Measurements from ENCODE around the gene TRMO.
"Not testable (repeated sequence)": the region's sequence is repeated elsewhere in the genome, so short reads cannot be mapped to it uniquely, and the experiment has no call there.

Gene TRMO, protein sequence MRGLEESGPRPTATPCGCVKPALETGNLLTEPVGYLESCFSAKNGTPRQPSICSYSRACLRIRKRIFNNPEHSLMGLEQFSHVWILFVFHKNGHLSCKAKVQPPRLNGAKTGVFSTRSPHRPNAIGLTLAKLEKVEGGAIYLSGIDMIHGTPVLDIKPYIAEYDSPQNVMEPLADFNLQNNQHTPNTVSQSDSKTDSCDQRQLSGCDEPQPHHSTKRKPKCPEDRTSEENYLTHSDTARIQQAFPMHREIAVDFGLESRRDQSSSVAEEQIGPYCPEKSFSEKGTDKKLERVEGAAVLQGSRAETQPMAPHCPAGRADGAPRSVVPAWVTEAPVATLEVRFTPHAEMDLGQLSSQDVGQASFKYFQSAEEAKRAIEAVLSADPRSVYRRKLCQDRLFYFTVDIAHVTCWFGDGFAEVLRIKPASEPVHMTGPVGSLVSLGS

DNA sequence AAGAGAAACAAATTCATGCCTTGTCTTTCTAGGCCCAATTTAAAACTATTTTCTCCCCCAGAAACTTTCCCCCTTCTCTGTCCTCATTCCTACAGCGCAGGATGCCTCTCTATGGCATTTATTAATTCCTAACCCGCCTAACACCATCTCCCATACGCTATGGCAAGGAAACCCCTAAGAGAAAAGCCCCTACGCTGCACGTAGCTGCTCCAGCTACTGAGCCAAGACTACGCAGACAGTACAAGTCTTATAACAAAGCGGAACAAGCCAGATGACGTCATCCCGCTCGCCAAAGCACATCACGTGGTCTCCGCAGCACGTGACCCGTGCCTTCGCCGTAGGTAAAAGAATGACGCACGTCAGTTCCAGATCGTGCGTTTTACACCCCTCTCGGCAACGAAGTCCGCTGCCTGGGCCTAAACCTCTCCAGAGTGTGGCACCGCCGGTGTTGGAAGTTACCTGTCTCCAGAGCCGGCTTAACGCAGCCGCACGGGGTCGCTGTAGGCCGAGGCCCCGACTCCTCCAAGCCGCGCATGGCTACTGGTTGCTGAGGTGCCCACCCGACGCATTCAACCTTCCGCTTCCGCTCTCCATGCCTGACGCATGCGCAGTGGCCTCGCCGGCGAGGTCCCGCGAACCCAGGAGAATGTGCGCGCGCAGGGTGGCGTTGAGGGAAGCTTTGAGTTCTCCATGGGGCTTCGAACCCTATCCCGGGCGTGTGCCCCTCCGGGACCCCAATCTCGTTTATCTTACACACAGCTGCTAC lies at the start of gene TRMO:
Gene TRMO, minus strand, starts transcription at position 542 of the 766 bp plus-strand sequence. Its CDS starts 7 bp downstream, at position 535.
- peak; percentile 97 for DNase-seq

DNA sequence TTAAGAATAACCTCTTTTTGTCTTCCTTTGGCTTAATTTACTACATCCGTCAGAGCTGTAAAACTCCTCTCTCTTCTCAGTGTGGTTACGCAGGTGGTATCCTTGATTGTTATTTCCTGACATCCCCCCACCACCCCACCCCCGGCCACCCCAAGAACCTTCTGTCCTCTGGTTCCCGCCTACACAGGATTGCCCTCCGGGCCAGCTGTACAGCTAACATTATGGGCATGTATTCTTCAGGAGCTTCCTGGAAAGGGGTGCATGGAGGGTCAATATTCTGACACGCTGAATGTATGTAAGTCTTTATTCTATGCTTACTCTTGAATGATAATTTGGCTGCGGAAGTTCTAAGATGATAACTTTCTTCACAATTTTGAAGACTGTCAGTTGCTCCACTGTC lies 47.9 kb upstream of the TRMO start:
- no peak for DNase-seq

DNA sequence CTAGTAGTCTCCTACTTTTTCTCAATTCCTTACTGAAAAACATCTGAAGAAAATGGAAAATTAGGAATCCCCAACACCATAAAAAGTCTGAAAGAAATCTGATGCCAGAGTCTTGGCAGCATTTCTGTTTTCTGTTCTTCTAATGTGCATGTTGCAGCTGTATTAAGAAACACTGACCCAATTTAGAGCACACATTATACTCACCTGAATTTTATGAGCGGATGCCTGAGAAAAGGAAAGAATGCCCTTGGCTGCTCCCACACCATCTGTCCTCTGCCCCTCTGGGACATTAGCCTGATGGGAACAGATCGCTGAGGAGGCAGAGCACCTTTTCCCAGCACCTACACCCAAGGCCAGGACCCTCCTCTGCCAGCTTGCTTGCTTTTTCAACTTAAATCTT lies 46.7 kb upstream of the TRMO start:
- no peak for DNase-seq

DNA sequence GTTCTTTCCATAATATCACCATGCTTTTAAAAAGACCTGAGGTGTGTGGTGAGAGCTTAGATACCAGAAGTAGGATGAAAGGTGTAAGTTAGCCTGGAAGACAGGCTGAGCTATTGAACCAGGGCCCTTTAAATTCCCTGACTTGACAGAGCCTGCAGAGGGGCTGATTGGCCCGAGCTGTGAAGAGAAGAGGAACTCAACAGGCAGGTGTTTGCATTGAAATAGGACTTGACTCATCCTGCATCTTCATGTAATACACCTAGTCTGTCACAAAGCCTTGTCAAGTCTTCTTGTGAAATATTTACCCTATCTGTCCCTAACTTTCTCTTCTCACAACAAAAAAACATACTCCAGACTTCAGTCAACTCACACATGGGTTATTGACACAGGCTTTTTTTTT lies 44.2 kb upstream of the TRMO start:
- DNase-seq, result no peak

- DNase-seq, result no peak
Observed at GRCh38 chr9:97964901-97965300, 42.6 kb upstream of the TRMO start.

DNA sequence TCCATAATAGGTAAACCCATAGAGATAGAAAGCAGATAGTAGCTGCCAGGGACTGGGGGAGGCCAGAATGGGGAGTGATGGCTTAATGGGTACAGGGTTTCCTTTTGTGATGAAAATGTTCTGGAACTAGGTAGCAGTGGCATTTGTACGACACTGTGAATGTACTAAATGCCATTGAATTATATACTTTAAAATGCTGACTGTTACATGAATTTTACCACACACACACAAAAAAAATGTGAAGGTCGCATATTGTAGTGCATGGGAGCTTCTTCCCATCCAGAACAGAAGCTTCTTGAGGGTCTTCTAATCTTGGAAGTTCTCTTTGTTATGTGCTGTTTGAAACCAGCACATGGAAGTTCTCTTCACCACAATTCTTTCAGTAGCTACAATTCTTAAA lies 40.9 kb upstream of the TRMO start:
- no peak for DNase-seq

- no peak for DNase-seq
Observed at GRCh38 chr9:97962575-97962974, 40.3 kb upstream of the TRMO start.

DNA sequence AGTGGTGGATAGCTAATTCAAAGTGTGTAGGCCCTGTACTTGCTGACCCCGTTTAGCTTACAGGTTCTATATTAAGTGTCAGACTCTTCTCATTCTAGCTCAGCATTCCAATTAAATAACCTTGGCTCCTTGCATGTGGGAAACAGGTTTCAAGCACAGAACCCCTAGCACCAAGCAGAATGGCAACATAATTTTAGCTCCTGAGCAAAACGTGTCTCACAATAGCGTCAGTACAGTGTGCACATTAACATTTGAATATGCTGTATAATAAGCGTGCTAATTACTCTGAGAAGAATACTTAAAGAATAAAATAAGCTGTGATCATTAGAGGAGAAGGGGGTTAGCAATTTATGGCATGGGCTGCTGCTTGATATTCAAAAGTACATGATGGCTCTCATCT lies 39.8 kb upstream of the TRMO start:
- no peak for DNase-seq

- no peak for DNase-seq
Observed at GRCh38 chr9:97961361-97961760, 39.1 kb upstream of the TRMO start.

DNA sequence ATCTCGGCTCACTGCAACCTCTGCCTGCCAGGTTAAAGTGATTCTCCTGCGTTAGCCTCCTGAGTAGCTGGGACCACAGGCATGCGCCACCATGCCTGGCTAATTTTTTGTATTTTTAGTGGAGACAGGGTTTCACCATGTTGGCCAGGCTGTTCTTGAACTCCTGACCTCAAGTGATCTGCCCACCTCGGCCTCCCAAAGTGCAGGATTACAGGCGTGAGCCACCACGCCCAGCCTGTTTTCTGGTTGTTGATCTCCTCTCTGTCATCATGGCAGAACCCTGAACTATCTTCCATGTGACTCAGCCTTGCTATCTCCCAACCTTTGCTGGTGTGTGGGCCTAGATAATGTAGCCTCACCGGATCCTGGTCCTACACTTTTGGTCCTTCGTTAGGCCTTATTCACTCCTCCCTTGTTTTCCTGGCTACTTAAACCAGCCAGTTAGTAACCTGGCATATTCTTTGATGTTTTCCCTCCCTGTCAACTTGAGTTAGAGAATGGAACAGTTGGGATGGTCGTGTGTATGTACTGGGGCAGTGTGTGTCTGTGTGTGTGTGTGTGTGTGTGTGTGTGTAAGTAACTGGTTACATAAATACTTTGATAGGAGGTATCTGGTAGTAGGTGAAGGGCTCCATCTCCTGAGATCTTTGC lies 38.5 kb upstream of the TRMO start:
- DNase-seq, result not testable (repeated sequence)

- DNase-seq, result no peak
Observed at GRCh38 chr9:97959585-97959984, 37.3 kb upstream of the TRMO start.

- DNase-seq, result no peak
Observed at GRCh38 chr9:97958812-97959511, 36.7 kb upstream of the TRMO start.

DNA sequence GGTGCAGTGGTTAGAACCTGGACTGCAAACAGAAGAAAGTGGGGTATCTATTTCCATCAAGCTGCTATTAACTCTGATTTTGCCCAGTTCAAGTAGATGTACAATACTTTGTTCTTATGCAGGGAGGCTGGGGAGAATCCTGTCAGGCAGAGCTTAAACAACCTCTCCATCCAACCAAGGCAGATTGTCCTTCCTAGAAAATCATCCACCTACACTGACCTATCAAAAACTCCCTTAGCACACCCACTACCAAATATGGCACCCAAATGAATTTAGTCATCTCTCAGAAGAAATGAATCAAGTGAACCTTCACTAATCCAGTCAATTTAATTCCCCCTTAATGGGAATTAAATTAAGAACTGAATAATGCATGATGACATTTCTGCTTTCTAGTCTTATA lies 34.0 kb upstream of the TRMO start:
- DNase-seq, result no peak

DNA sequence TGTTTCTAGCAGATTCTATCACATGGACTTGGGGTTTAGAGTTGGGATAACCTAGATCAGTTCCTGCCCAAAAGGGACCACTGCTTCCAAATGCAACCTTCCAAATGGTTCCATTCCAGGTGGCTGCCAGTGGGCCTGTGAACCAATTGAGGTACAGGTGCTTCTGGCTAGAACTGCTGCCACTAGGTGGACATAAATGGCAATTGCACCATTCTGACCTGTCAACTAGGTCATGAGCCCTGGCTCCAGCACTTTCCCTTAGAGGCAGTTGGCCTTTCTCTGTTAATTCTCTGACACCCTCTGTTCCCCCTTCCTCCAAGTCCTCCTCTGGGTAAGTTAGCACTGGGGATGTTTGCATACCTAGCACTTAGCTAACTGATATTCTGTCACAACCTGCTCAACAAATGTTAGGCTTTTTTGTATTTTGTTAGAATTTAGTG lies 32.3 kb upstream of the TRMO start:
- peak; percentile 55 for DNase-seq

- peak; percentile 5 for DNase-seq
Observed at GRCh38 chr9:97950873-97951272, 28.6 kb upstream of the TRMO start.

GRCh38 chr9:97947094-97947493 lies 24.8 kb upstream of the TRMO start:
- DNase-seq, result not testable (repeated sequence)

GRCh38 chr9:97945470-97945869 lies 23.2 kb upstream of the TRMO start:
- DNase-seq, result not testable (repeated sequence)

GRCh38 chr9:97944612-97945011 lies 22.3 kb upstream of the TRMO start:
- DNase-seq, result no peak

GRCh38 chr9:97943308-97943855 lies 21.1 kb upstream of the TRMO start:
- DNase-seq, result no peak

- DNase-seq, result no peak
Observed at GRCh38 chr9:97941323-97941722, 19.0 kb upstream of the TRMO start.

- no peak for DNase-seq
Observed at GRCh38 chr9:97940741-97941140, 18.4 kb upstream of the TRMO start.

DNA sequence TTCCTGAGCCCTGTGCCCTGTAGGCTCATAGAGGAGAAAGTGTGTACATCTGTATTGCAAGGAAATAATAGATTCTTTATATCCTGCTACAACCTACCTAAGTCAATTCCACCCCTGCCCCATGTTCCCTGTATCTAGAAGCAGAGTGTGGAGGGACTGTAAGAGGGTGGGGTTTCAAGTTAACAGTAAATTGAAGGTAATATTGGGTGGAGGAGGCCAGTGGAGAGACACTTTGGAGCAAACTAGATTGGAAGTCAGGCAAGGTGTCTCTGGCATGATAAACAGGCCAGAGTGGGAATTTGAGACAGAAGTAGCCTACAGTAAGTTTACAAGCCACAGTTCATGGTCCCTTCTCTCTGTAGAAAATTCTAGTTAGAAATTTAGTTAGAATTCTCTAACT lies 17.9 kb upstream of the TRMO start:
- no peak for DNase-seq

Data from stimulated activated CD4-positive, alpha-beta T cell treated with anti-CD3 and anti-CD28 coated beads, Interleukin-1b, Interleukin-23, amount 100 ng/mL, for 48 hours (primary cell).